Lung (tissue), 12 donors: Measurements from ENCODE around the gene MRPS10. TPM values are rescaled to one million over a fixed set of nuclear protein-coding genes. Genes with fewer than 3 reads are reported as not detected.

Source experiments
- ATAC-seq: fragments of 200-7000 bp; cut with Tn5 transposase; one replicate; pipeline ENCODE4 v1.9.1; 2020; ENCODE audit warnings: moderate number of reproducible peaks; ENCODE audit not compliant: insufficient read depth, low FRiP score
- DNase-seq, 3 donors: peaks; one replicate each; pipeline ENCODE4 v3.0.0-alpha.2; 2013 to 2017
- H3K27ac ChIP-seq, 2 donors: one replicate each; pipeline ENCODE4 v1.5.1; 2013; ENCODE audit warnings: mild to moderate bottlenecking in 2 of 2, moderate library complexity in 2 of 2, control low read depth in 1 of 2, inconsistent platforms in 1 of 2, low read depth in 1 of 2, low read length in 1 of 2
- H3K27me3 ChIP-seq, 3 donors: one replicate each; pipeline ENCODE4 v1.5.1; 2013; ENCODE audit warnings: low read length in 2 of 3; ENCODE audit not compliant: control insufficient read depth in 3 of 3, insufficient read depth in 3 of 3
- H3K36me3 ChIP-seq, 4 donors: one replicate each; pipeline ENCODE4 v1.5.1; 2013; ENCODE audit warnings: low read length in 4 of 4, mild to moderate bottlenecking in 1 of 4, moderate library complexity in 1 of 4; ENCODE audit not compliant: control insufficient read depth in 4 of 4, insufficient read depth in 4 of 4
- H3K4me1 ChIP-seq, 5 donors: one replicate each; pipeline ENCODE4 v1.5.1; 2013; ENCODE audit warnings: low read length in 5 of 5, mild to moderate bottlenecking in 2 of 5, moderate library complexity in 1 of 5; ENCODE audit not compliant: control insufficient read depth in 5 of 5, insufficient read depth in 5 of 5
- H3K4me3 ChIP-seq: one replicate; pipeline ENCODE4 v1.5.1; 2013; ENCODE audit warnings: mild to moderate bottlenecking, control low read depth, moderate library complexity
- H3K9ac ChIP-seq, 2 donors: one replicate each; pipeline ENCODE4 v1.5.1; 2013; ENCODE audit warnings: low read length in 2 of 2, control low read depth in 1 of 2; ENCODE audit not compliant: insufficient read depth in 1 of 2
- H3K9me3 ChIP-seq, 4 donors: one replicate each; pipeline ENCODE4 v1.5.1; 2013; ENCODE audit warnings: low read length in 3 of 4, mild to moderate bottlenecking in 1 of 4, moderate library complexity in 1 of 4; ENCODE audit not compliant: control insufficient read depth in 4 of 4, insufficient read depth in 3 of 4
- WGBS, 2 donors: extraction: QIAGEN DNeasy Blood & Tissue Kit; methylation state at CpG; one replicate each; pipeline ENCODE4 v1.1.7; 2013; 5-methylcytosine and 5-hydroxymethylcytosine counted together
- polyA plus RNA-seq, 2 donors: library from polyadenylated mRNA; stranded (reverse); fragments of 200-250 nt; gene quantifications; one replicate each; pipeline ENCODE4 v1.2.1, GENCODE V29; 2013
- total RNA-seq, 2 donors: library from RNA; depleted of rRNA in 1 of 2; stranded (reverse); fragments of >200 nt in 1 of 2; gene quantifications; one replicate each; pipeline ENCODE4 v1.2.1, GENCODE V29; 2014 to 2021
- TF ChIP-seq, protein P1 (sequence below): IDR thresholded peaks from 2 replicates; pipeline ENCODE4 v1.5.1; 2012; ENCODE audit warnings: mild to moderate bottlenecking; ENCODE audit errors: control extremely low read depth, extremely low read depth
- donor health status: control.
- donor health status: control.
- donor health status: Bipolar disorder and iron deficiency.
- donor health status: healthy.
- donor health status: DM: yes; HTN: yes; CAD: no.

Gene MRPS10
- total and polyA plus RNA-seq, 4 donors: 19.7 to 26.5 (median 22.5) TPM

DNA sequence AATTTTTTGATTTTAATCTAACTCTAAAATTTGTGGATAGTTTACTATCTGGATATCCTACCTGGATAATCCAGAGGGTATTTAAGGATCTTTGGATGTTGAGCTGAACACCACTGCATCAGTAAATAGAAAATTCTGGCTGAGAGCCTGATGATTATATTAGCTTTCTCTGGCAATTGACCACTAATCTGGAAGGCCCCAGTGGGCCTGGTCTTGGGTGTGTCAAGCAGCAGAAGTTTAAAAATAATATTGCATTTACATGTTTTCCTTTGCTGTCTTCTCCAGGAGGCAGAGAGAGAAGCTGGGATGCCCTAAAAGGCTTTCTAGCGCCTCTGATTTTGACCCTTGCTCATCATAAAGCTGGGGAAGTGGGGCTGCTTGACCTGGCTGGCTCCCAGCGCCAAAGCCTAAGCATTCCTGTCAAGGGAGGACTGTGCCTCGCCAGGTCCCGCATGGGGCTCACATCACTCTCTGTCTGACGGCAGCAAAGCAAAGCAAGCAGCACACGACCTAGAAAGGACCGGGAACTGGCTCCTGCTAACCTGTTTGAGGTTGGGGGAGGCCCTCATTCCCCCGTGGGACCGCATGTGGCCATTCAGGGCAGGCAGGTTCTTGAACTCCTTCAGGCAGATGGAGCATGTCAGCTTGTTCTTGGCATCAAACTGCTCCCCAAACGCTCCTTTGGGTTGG lies 46.6 kb upstream of the MRPS10 start:
- 80 to 94% methylated on average over 10 of the region's 10 CpGs for WGBS, 2 donors

DNA sequence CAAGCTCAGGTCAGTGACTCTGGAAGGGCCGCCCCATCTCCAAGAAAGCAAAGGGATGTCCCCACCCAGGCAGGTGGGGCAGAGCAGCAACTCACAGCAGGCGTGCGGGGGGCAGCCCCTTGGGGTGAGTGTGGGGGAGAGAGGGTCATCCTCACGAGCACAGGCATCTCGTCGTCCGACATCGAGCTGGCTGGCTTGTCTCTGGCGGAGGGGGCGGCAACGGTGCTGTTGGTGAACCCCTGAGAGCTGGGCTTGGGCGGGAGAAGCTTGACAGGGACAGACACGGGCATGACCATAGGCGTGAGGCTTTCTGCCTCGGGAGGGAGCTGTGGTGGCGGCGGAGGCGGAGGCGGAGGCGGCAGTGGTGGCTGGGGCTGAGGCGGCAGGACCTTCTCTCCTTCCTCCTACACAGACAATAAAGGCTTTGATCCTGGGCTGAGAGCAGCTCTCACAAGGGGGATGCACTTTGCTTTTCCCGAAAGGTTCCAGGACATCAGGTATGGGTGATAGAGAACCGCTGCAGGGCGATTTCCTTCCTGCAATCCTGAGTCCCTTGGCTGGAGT lies 45.6 kb upstream of the MRPS10 start:
- no peak overlapping the region for H3K4me3 ChIP-seq
- H3K36me3 ChIP-seq: peaks cover 0 to 3% (median 2%) of the 10 kb centered on the region in 4 donors
- 91% methylated on average over 24 of the region's 24 CpGs for WGBS, 2 donors
- H3K9me3 ChIP-seq: peaks cover 0 to 3% (median 0%) of the 10 kb centered on the region in 4 donors
- no peaks in the 10 kb centered on the region for H3K27me3 ChIP-seq
- H3K27ac ChIP-seq: no peak overlapping the region
- peaks cover 4 to 27% (median 5%) of the 10 kb centered on the region in 5 donors for H3K4me1 ChIP-seq
- DNase-seq (no peak), ATAC-seq (no peak)
- TF ChIP-seq, protein P1, sequence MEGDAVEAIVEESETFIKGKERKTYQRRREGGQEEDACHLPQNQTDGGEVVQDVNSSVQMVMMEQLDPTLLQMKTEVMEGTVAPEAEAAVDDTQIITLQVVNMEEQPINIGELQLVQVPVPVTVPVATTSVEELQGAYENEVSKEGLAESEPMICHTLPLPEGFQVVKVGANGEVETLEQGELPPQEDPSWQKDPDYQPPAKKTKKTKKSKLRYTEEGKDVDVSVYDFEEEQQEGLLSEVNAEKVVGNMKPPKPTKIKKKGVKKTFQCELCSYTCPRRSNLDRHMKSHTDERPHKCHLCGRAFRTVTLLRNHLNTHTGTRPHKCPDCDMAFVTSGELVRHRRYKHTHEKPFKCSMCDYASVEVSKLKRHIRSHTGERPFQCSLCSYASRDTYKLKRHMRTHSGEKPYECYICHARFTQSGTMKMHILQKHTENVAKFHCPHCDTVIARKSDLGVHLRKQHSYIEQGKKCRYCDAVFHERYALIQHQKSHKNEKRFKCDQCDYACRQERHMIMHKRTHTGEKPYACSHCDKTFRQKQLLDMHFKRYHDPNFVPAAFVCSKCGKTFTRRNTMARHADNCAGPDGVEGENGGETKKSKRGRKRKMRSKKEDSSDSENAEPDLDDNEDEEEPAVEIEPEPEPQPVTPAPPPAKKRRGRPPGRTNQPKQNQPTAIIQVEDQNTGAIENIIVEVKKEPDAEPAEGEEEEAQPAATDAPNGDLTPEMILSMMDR: no peak
- no peak overlapping the region for H3K9ac ChIP-seq

More for the DNA sequence above, 46.6 kb upstream of the MRPS10 start:
- ATAC-seq (no peak), DNase-seq (no peak)
- Histone ChIP-seq H3K9ac (no peak overlapping the region), H3K36me3 (peaks cover 0 to 10% (median 5%) of the 10 kb centered on the region in 4 donors), H3K4me1 (peaks cover 4 to 27% (median 5%) of the 10 kb centered on the region in 5 donors), H3K27me3 (no peaks in the 10 kb centered on the region), H3K9me3 (peaks cover 0 to 3% (median 0%) of the 10 kb centered on the region in 4 donors), H3K4me3 (no peak overlapping the region), H3K27ac (no peak overlapping the region)
- TF ChIP-seq, protein P1: no peak

DNA sequence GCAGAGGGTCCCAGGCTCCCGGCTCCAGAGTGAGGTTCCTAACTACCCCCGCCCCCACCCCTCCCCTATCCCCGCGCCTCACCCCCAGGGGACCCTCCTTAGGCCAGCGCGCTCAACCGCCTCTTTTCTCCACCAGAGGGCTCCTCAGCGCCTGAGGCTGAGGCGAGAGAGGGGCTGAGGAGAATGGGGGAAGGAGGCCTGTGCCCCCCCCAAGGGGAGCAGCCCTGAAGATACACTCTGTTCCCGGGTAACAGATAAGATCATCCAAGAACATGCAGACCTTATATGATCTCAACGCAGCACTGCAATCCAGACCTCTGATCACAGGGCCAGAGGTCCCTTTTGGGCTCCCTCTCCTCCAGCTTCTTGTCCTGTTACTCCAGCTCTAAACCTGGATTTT lies 43.3 kb upstream of the MRPS10 start:
- 61 to 69% methylated on average over 10 to 11 of the region's 11 CpGs for WGBS, 2 donors
- peak; percentile 39 to 49 (median 40) for DNase-seq

More for the DNA sequence above, 43.3 kb upstream of the MRPS10 start:
- Histone ChIP-seq H3K27ac (no peak overlapping the region), H3K4me1 (peaks cover 4 to 27% (median 8%) of the 10 kb centered on the region in 5 donors), H3K27me3 (no peaks in the 10 kb centered on the region), H3K4me3 (no peak overlapping the region), H3K9me3 (peaks cover 0 to 3% (median 0%) of the 10 kb centered on the region in 4 donors), H3K36me3 (peaks cover 0 to 16% (median 8%) of the 10 kb centered on the region in 4 donors), H3K9ac (no peak overlapping the region)
- ATAC-seq: no peak
- TF ChIP-seq, protein P1: peak; percentile 4
